ENCODE data around the gene MAP1LC3B. TPM values are rescaled to one million over a fixed set of nuclear protein-coding genes. Genes with fewer than 3 reads are reported as not detected.

The MAP1LC3B gene
- total RNA-seq, 1 experiment from 2014 or later, result 75.2 TPM

DNA sequence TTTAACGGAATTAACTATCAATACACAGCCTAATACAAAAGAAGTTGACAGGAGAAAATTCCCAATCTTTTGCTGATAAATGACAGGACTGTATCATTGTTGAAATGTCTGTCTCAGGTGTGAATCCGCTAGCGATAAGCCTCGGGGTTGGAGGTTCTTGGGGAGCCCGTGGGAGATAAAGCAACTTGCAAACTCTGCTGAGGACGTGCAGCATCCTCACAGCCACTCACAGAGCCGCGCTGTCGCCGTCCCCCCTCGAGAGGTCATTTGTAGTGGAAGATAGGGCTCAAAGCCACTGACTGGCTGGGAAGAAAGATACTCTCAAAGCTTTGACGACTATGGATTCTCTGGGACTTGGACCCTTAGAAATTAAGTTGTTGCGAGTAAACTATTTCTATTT, 17.0 kb downstream of the MAP1LC3B start:
- intact Hi-C loops (cut with micrococcal nuclease; ENCODE audit: unreplicated experiment), result no loop called here
- in situ Hi-C loops (cut with HindIII; ENCODE audit: low pct_unique_long_range_greater_than_20kb, low sequenced_read_pairs), result no loop called here
- no peak for TF ChIP-seq SIN3A (IDR thresholded peaks at IDR 0.05; ENCODE audit: borderline replicate concordance, insufficient read depth, low read depth, low read length)
- no peak for TF ChIP-seq POLR2AphosphoS5 (IDR thresholded peaks at IDR 0.05; ENCODE audit: low read depth, low read length)
- TF ChIP-seq, protein P1, sequence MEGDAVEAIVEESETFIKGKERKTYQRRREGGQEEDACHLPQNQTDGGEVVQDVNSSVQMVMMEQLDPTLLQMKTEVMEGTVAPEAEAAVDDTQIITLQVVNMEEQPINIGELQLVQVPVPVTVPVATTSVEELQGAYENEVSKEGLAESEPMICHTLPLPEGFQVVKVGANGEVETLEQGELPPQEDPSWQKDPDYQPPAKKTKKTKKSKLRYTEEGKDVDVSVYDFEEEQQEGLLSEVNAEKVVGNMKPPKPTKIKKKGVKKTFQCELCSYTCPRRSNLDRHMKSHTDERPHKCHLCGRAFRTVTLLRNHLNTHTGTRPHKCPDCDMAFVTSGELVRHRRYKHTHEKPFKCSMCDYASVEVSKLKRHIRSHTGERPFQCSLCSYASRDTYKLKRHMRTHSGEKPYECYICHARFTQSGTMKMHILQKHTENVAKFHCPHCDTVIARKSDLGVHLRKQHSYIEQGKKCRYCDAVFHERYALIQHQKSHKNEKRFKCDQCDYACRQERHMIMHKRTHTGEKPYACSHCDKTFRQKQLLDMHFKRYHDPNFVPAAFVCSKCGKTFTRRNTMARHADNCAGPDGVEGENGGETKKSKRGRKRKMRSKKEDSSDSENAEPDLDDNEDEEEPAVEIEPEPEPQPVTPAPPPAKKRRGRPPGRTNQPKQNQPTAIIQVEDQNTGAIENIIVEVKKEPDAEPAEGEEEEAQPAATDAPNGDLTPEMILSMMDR (IDR thresholded peaks at IDR 0.05), result no peak
- TF ChIP-seq, protein P2, sequence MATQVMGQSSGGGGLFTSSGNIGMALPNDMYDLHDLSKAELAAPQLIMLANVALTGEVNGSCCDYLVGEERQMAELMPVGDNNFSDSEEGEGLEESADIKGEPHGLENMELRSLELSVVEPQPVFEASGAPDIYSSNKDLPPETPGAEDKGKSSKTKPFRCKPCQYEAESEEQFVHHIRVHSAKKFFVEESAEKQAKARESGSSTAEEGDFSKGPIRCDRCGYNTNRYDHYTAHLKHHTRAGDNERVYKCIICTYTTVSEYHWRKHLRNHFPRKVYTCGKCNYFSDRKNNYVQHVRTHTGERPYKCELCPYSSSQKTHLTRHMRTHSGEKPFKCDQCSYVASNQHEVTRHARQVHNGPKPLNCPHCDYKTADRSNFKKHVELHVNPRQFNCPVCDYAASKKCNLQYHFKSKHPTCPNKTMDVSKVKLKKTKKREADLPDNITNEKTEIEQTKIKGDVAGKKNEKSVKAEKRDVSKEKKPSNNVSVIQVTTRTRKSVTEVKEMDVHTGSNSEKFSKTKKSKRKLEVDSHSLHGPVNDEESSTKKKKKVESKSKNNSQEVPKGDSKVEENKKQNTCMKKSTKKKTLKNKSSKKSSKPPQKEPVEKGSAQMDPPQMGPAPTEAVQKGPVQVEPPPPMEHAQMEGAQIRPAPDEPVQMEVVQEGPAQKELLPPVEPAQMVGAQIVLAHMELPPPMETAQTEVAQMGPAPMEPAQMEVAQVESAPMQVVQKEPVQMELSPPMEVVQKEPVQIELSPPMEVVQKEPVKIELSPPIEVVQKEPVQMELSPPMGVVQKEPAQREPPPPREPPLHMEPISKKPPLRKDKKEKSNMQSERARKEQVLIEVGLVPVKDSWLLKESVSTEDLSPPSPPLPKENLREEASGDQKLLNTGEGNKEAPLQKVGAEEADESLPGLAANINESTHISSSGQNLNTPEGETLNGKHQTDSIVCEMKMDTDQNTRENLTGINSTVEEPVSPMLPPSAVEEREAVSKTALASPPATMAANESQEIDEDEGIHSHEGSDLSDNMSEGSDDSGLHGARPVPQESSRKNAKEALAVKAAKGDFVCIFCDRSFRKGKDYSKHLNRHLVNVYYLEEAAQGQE (IDR thresholded peaks at IDR 0.05; ENCODE audit: insufficient read depth in 1 of 2, low read depth in 2 of 2, low read length in 1 of 2), result no peak
- TF ChIP-seq TCF7L2 (IDR thresholded peaks at IDR 0.05; ENCODE audit: low read depth, low read length), result no peak
- Histone ChIP-seq H3K4me1 (ENCODE audit: control insufficient read depth, insufficient read depth, low read length) (no peaks in the 10 kb centered on the region), H3K27me3 (ENCODE audit: control insufficient read depth, insufficient read depth, low read length) (no peaks in the 10 kb centered on the region), H3K27ac (ENCODE audit: low read length) (no peak overlapping the region), H3K9me3 (ENCODE audit: control insufficient read depth, insufficient read depth, low read depth, low read length) (no peaks in the 10 kb centered on the region), H3K36me3 (ENCODE audit: control insufficient read depth, insufficient read depth, low read length) (peaks cover 10% of the 10 kb centered on the region), H3K4me3 (ENCODE audit: low read depth in 2 of 2, low read length in 2 of 2) (no peak overlapping the region)
- ChIA-PET CTCF (no interaction called here), POLR2A (no interaction called here)
- DNase-seq (ENCODE audit: low read depth, low spot score) (no peak), ATAC-seq (no peak)
- no TSS peak for BruUV-seq (replicated peaks)

DNA sequence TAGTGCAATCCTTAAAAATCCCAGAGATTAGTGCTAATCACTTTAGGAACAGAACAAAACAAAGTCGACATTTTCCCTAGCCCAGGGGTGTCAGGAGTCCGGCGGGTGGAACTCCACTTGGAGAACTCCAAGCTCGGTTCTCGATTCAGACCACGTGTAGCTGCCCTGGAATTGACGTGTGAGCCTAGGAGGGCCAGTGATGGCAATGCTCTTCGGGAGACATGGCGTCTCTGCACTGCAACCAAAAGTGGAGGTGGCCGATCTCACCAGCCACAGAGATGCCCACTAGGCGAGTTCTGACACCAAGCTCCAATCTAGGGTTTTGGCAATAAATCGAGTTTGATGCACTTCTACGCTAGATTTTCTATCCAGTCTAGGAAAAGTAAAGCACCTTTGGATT, 17.6 kb downstream of the MAP1LC3B start:
- Histone ChIP-seq H3K4me1 (ENCODE audit: control insufficient read depth, insufficient read depth, low read length) (no peaks in the 10 kb centered on the region), H3K36me3 (ENCODE audit: control insufficient read depth, insufficient read depth, low read length) (peaks cover 10% of the 10 kb centered on the region), H3K9me3 (ENCODE audit: control insufficient read depth, insufficient read depth, low read depth, low read length) (no peaks in the 10 kb centered on the region), H3K27ac (ENCODE audit: low read length) (no peak overlapping the region), H3K27me3 (ENCODE audit: control insufficient read depth, insufficient read depth, low read length) (no peaks in the 10 kb centered on the region), H3K4me3 (ENCODE audit: low read depth in 2 of 2, low read length in 2 of 2) (no peak overlapping the region)
- intact Hi-C loops (cut with micrococcal nuclease; ENCODE audit: unreplicated experiment), result no loop called here
- ChIA-PET POLR2A (no interaction called here), CTCF (no interaction called here)
- DNase-seq (ENCODE audit: low read depth, low spot score), result no peak
- TF ChIP-seq, protein P2 (IDR thresholded peaks at IDR 0.05; ENCODE audit: insufficient read depth in 1 of 2, low read depth in 2 of 2, low read length in 1 of 2), result no peak
- TF ChIP-seq, protein P1 (IDR thresholded peaks at IDR 0.05), result no peak
- TF ChIP-seq POLR2AphosphoS5 (IDR thresholded peaks at IDR 0.05; ENCODE audit: low read depth, low read length) (no peak), SIN3A (IDR thresholded peaks at IDR 0.05; ENCODE audit: borderline replicate concordance, insufficient read depth, low read depth, low read length) (no peak), TCF7L2 (IDR thresholded peaks at IDR 0.05; ENCODE audit: low read depth, low read length) (no peak)
- BruUV-seq (replicated peaks), result no TSS peak
- ATAC-seq, result no peak
- in situ Hi-C loops (cut with HindIII; ENCODE audit: low pct_unique_long_range_greater_than_20kb, low sequenced_read_pairs), result no loop called here

Measured in Panc1 (cell line).